GM21515 (cell line): ENCODE measurements around the gene RPL13A.
"Not testable (repeated sequence)": the region's sequence is repeated elsewhere in the genome, so short reads cannot be mapped to it uniquely, and the experiment has no call there.

Experiments used
- ATAC-seq: cut with Tn5 transposase; IDR thresholded peaks from one replicate; pipeline ENCODE4 v1.9.1; 2021; ENCODE audit not compliant: unreplicated experiment

RPL13A gene

GRCh38 chr19:49487277-49488045 lies at the start of gene RPL13A:
Gene RPL13A, plus strand, starts transcription at chr19:49487608. Its CDS starts 22 bp downstream, at chr19:49487630.
- ATAC-seq, result peak; percentile 85

DNA sequence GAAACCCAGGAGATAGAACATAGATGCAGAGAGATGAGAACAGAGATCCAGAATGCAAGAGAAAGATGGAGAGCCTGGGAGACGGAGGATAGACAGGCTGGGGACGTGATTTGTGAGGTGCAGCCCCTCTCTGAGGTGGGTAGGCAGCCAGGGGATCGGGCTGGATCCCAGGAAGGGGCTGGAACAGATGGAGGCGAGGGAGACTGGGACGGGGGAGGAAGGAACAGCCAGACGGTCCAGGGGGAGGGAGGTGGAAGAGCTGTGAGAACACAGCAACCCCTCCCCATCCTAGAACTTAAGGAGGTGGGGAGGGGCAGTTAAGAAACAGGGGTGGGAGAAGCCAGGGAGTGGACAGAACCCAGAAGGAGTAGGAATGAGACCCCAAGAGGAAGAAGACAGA lies 49.1 kb upstream of the RPL13A start:
- ATAC-seq, result no peak

DNA sequence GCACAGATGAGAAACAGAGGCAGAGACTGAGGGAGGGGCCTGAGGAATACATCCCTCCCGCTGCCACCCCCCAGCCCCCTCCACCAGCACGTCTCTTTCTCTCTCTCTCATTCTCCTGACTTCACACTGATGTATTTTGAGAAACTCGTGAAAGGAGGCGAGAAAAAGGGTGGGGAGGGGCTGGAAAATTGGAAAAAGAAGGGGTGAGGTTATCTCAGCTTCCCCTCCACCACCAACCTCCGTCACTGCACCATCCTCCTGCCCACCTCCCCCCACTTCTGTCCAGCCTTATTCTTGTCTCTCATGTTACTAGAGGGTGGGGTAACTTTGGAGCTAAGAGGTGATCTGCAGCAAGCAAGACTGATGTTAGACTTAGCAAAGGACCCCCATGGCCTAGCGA lies 47.6 kb upstream of the RPL13A start:
- no peak for ATAC-seq

DNA sequence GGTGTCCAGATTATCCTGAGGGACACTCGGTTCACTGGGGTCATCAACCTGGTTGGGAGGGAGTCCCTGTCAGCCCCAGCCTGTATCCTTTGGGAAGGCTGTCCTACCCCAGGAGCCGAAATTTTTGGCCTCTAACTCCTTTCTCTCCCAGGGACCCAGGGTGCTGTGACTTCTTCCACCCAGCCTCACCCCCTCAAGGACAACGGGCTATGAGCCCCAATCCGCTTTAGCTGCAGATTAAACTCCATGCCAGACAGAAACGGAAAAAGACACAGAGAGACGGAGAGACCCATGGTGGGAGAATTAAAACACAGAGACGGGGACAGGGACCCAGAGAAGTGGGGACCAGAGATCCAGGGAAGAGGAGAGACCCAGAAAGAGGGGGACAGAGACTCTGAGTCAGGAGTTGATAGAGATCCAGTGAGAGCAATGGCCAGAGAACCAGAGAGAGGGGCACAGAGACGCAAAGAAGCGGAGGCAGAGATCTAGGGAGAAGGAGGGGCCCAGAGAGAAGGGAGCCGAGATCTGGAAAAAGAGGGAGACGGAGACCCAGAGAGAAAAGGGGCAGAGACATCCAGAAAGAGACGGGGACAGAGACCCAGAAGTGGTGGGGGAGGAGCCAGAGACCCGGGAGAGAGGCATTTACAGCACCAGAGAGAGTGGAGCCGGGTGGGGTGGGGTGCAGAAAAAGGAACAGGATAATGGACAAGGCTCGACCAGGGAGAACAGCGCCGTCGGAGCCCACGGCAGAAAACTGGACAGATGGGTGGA lies 46.8 kb upstream of the RPL13A start:
- no peak for ATAC-seq

DNA sequence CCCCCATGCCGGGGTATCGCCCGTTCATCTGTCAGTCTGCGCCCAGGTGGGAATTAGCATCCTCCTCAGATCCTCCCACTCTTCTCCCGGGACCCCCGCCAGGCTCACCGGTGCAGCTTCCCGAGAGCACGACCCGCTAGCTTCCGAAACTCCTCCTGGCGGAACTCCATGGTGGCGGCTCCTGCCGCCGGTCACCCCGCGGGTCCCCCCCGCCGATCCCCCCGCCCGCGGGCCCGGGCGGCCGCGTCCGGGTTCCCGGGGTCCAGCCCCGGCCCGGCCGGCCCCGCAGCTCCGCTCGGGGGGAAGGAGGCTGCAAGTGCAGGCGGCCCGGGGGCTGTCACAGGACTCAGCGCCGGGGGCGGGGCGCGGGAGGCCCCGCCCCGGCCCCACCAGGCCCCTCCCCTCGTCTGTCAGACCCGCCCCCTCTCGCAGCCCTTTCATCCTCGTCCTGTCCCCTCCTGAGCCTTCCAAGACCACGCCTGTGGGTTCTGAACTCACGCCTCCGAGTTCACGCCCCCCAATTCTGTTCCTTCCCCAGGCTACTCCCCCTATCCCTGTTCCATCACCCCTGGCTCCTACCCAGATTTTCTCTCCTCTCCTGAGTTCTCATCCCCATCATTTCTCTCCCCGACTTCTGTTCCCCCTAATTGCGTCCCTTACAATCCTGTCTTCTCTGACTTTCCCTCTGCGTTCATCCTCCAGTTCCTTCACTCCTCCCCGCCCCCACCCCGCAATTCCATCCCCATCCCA lies 46.0 kb upstream of the RPL13A start, which contains the start of gene SLC17A7:
Gene SLC17A7 (minus strand): TSS at position 318 of the 750 bp plus-strand sequence. CDS start 148 bp downstream, at position 170.
- ATAC-seq, result no peak

DNA sequence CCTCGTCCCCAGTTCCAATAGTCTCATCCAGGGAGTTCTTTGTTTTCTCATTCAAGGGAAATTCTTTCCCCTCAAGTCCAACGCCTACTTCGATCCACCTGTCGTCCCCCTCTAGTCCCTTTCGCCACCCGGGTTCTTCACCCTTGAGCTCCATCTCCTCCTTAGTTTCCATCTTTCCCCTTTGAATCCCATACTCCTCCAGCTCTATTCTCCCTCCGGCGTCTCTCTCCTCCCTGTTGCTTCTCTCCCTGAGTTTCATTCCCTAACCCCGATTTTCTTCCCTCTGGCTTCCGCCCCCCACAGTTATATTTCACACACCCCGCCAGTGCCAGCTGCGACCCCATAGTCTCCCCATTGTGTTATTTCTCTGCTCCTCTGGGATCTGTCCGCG lies 45.5 kb upstream of the RPL13A start:
- ATAC-seq, result no peak

GRCh38 chr19:49442354-49442753 lies 45.1 kb upstream of the RPL13A start:
- no peak for ATAC-seq

- no peak for ATAC-seq
Observed at GRCh38 chr19:49442771-49443365, 44.5 kb upstream of the RPL13A start.

GRCh38 chr19:49443366-49444099 lies 43.9 kb upstream of the RPL13A start:
- peak; percentile 68 for ATAC-seq

GRCh38 chr19:49444100-49444700 lies 43.2 kb upstream of the RPL13A start:
- not testable (repeated sequence) for ATAC-seq

GRCh38 chr19:49445997-49446396 lies 41.4 kb upstream of the RPL13A start:
- no peak for ATAC-seq

DNA sequence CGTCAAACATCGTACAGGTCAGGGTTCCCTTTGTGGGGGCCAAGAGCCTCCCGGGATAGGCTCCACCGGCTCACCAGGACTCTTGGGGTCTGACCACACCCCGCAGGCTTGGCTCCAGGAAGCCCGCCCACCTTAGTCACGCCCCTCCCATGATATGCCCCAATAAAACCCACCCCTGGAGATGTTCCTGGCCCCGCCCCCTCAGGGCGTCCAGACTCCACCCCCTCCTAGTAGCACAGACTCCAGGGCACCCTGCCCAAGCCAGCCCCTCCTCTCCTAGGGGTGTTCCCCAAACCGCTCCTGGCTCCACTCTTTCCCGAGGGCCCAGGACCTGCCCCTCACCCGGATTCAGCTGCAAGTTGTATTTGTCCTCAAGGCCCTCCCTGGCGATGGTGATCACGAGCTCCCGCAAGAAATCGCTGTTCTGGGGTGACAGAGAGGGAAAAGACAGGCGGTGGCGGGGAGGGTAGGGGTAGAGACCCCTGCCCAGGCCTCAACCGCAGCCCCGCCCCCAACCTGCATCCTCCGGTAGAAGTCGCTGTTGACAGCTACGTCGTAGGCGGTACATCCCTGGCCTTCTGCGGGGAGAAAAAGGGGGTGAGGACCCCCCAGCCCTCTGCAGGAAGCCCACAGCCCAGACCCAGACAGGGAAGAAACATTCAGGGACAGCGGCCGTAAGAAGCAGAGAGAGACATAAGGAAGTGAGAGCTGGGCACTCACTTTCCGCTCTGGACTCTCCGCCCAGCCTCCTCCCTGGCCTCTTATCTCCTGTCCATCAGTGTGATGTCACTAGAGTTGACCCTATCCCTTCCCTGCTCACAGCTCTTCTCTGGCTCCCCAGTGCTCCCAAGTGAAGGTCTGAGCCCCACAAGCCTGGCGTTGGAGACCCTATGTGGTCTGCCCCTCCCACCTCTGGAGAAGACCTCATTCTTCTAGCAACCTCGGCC lies 39.6 kb upstream of the RPL13A start:
- no peak for ATAC-seq

- ATAC-seq, result no peak
Observed at GRCh38 chr19:49448432-49448786, 39.0 kb upstream of the RPL13A start.

GRCh38 chr19:49450405-49450804 lies 37.0 kb upstream of the RPL13A start:
- ATAC-seq, result no peak

DNA sequence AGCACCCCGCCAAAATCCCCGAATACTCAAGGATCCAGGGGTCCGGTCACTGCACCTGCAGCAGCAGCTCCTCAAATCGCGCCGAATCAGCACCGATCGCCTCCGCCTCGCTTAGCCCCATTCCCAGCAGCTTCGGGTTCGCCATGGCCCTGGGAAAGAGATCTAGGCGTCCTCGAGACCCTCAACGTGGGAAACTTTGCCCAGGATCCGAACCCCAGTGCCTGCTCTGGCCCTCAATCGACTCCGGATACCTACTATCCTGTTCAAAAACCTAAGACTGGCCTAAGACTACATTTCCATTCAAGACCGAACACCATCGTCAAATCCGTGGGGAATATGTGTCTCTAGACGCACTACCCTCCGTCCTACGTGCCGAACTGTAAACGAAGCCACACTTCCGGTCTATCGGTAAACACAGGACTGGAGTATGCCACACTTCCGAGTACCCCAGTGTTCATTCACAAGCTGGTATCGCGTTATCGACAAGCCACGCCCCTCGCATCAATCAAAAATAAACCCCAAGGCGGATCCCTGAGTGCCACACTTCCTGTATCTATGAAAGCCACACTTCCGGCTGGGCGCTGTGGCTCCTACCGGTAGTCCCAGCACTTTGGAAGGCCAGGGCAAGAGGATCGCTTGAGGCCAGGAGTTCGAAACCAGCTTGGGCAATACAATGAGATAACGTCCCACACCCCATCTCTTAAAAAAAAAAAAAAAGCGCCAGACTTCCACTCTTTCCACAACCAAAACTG lies 35.8 kb upstream of the RPL13A start, which contains the start of gene PIH1D1:
Gene PIH1D1 (minus strand): TSS at position 385 of the 752 bp plus-strand sequence. CDS start 240 bp downstream, at position 145.
- peak; percentile 50 for ATAC-seq

DNA sequence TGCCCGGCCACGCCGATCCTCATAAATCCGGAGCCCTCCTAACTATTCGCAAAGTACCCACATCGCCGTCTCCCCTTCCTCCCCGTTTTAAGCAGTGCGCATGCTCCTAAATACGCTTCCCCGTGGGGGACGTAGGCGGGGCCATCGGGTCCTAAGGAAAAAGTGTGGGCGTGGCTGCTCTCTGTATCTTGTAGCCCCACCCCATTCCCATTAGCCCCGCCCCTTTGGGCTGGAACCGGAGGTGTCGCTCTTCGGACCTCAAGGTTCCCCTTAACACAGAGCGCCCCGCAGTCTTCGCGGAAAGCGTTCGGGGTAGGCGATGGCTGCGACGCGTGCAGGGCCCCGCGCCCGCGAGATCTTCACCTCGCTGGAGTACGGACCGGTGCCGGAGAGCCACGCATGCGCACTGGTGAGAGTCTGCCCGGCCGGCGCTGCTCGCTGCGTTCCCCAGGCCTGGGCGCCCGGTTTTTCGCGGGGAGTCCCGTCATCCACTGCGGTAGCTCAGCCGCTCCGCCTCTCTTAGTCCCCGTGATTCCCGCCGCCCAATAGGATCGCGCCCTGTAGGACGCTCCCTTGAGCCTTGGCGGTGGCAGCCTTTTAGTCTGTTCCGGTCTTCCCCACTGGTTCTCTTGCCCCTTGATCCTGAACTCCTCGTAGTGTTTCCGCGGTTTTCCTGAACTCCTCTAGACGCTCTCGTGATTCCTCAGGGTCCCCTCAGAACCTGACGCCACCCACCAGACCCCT lies 34.2 kb upstream of the RPL13A start, which contains the start of gene ALDH16A1:
Gene ALDH16A1 (plus strand): TSS at position 213 of the 744 bp plus-strand sequence. CDS start 107 bp downstream, at position 320.
- peak; percentile 72 for ATAC-seq

GRCh38 chr19:49453757-49454240 lies 33.6 kb upstream of the RPL13A start:
- ATAC-seq, result no peak
